SK-N-MC (cell line): ENCODE measurements around the gene SHROOM3.

Source experiments
- EZH2 ChIP-seq: fragments of 200-600 bp; sonication (generic); IDR thresholded peaks from one replicate; pipeline ENCODE4 v1.6.1; 2017; ENCODE audit warnings: antibody characterized with exemption
- POLR2AphosphoS5 ChIP-seq: IDR thresholded peaks from 2 replicates; pipeline ENCODE4 v1.6.1; 2012; ENCODE audit warnings: mild to moderate bottlenecking, low read depth, low read length, borderline replicate concordance

DNA sequence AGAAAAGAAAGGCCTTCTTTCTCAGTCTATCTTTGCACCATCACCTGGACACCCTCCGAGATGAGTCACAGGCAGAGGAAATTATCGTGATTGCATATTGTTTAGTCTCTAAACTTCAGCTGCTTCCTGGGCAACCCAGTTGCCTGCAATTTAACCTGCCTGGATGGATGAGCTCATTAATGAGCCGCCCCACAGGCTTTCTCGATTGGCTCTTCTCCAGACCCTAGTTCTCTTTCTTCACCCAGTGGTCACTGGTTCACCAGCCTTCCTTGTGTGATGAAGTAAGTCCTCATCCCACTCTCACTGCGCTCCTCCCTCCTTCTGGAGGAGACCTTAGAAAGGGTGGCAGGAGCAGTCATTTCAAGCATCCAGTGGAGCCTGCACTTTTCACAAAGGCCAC is 368.5 kb downstream of the SHROOM3 start:
- TF ChIP-seq POLR2AphosphoS5 (no peak), EZH2 (no peak)
